ENCODE data around the gene TMEM40.
"Not testable (repeated sequence)": the region's sequence is repeated elsewhere in the genome, so short reads cannot be mapped to it uniquely, and the experiment has no call there.

Gene TMEM40

DNA sequence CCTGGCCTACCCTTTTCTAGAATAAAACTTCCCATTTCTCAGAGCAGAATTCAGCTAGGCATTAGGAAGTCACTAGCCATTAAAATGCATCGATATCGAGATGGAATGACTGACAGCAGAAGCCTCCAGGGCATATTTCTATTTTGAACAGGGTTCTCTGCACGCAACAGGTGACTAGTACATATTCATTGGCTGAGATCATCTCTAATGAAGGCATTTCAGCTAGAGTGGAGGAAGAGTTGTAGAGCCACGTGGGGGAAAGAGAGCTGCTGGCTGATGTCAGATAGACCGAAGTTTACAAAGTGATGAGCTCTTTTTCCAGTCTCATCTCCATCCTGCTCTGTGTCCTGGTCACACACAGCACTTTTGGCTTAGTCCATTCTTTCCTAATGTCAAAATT lies 7.5 kb downstream of the TMEM40 start:
- no peak for DNase-seq (ENCODE audit: low spot score)

DNA sequence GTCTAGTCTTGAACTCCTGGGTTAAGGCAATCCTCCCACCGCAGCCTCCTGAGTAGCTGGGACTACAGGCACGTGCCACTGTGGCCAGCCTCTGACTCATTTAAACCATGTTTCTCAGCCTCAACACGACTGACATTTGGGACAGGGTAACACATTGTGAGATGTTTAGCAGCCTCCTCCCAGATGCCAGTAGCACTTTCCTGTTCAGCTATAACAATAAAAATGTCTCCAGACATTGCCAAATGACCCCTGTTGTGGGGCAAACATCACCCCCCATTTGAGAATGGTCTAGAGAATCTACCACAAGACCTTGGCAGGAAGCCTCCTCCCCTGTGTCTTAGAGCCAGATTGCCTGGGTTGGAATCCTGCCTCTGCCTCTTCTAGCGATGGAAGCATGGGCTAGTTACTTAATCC lies 8.4 kb downstream of the TMEM40 start:
- no peak for DNase-seq (ENCODE audit: low spot score)

DNA sequence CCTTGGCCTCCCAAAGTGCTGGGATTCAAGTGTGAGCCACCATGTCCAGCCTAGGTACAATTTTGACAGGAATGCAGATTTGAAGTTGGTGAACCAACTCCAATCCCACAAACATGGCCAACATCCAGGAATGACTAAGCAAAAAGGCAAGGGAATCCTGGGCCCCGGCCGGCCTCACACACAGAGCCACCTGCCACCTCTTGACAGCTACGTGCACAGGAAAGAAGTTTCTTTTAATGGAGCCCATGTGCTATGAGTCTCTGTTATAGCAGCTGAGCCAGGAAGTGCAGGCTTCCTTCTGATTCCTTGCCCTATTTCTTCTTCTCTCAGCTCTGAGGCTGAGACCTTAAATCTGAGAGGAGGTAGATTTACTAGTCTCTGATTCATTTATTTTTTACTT lies 8.8 kb downstream of the TMEM40 start:
- no peak for DNase-seq (ENCODE audit: low spot score)

DNA sequence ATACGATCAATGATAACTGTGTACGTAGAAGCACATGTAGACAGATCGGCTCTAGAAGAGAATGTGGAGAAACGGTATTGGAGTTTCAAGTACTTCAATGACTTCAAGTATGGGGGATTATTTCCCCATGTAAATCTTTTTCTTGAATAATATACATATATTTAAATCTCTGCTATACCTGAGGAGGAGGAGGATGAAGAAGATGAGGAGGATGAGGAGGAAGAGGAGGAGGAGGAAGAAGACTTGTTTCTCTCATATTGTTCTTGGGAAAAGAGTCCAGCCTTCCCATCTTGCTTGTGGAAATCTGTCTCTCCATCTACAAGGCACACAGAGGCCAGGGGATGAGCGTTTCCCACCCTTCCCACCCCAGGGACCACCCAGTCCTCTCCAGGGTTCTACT lies 10.6 kb downstream of the TMEM40 start:
- no peak for DNase-seq (ENCODE audit: low spot score)

DNA sequence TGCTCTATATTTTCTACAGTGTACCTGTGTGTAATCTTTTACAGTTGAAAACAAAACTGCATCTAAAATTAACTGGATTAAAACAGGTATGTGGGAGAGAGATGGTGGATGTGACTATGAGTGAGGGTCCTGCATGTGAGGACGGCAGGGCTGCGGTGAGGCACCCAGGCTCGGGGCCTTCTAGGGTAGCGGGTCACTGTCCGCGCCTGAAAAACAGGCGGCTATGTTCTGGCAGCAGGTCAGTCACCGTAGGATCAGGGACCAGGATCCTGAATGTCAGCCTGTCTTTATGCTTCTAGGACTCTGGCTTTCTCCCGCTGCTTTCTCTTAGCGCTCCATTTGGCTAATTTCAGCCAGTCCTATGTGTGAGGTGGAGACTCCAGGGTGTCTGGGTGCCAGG lies 12.6 kb downstream of the TMEM40 start:
- DNase-seq (ENCODE audit: low spot score) = no peak

DNA sequence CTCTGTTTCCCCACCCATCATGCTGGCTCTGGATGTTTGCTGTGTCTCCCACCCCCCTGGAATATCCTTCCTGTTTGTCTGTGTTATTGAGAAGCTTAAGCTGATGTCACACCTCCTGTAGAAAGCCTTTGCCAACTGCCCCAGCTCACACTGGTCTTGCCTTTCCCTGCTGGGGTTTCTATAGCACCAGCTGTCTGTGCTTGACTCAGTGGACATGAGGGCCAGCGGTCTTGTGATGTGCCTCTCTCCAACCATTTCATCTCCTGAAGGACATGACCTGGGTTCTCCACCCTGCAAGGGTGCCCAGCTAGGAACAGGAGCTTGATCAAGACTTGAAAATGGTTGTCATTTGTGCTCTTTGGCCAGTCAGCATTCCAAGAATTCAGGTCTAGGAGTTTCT lies 14.7 kb downstream of the TMEM40 start:
- no peak for DNase-seq (ENCODE audit: low spot score)

DNA sequence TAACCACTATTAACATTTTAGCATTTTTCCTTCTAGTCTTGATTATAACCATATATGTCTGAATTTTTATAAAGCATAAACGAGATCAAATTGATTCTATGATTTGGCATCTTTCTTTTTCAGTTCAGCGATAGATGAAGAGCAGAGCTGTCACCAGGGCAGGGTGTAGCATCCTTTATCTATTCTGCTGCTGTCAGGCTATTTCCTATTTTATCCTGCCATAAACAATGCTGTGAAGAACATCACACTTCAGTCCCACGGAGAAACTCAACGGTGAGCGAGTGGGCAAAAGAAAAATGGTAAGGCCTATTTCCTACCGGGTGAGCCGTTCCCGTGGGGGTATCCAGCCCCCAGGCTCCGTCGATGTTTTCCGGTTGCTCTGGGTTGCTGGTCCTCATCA lies 15.5 kb downstream of the TMEM40 start:
- no peak for DNase-seq (ENCODE audit: low spot score)

DNA sequence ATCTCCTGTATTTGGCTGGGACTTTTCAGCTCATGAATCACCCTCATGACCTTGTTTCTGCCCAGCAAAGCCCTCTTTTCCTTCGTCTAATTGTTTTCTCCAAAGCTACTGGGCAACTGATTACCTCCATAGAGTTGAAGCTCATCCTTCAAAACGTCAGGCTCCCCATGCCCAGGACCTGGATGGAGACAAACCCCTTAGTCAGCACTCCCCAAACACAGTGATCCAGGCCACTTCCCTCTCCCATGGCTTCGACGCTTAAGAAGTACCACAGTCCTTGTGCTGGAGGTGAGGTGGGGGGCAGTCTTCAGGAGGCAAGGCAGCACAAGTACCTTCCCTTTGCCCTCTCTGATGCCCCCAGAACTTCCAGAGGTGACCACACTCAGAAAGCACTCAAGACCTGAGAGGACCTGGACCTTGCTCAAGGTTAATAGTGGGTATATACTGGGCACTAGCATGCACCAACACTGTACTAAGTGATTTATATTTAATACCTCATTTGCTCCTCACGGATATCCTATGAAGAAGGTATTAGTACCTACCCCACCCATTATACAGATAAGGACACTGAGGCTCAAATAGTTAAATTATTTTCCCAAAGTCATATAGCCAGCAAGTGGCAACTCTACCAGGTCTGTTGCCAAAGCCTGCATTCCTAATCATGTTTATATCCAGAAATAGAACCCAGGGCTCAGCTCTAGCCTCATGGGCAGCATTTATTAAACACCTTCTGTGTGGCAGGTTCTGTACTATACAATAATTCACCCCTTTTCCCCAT lies 16.5 kb downstream of the TMEM40 start:
- no peak for DNase-seq (ENCODE audit: low spot score)

DNA sequence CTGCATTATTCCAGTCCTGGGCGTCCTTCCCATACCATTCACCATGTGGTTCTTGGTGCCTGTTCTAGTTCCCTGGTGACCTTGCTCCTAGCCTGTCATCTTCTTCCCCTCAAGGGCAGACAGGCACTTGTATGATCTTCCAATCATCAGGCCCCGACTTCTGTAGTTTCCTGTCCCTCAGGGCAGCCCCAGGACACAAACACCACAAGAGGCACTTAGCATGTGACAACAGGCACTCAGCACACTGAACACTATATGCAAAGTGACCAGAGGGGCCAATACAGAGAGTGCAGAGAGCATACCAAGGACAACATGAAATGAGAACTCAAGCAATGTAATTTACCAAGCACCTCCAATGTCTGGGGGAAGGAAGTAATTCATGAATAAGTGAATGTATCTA lies 17.9 kb downstream of the TMEM40 start:
- DNase-seq (ENCODE audit: low spot score) = no peak

DNA sequence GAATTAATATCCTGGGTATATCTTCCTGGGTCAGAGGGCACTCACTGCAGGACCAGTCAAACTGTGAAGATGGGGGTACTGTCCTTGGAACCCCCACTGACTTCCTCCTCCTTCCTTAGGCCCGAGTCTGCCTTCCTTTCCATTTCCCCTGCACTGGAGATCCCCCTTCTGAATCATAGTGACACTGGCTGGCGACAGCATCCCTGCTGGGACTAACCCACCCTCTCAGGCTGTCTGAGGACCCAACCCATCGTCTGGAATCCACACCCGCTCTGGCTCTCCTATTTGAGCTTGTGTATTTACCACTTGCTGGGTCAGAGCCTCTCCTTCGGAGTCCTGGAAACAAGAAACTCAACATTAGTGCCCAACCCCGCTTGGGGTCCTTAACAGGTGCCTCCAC lies 21.2 kb downstream of the TMEM40 start:
- DNase-seq (ENCODE audit: low spot score) = no peak

DNA sequence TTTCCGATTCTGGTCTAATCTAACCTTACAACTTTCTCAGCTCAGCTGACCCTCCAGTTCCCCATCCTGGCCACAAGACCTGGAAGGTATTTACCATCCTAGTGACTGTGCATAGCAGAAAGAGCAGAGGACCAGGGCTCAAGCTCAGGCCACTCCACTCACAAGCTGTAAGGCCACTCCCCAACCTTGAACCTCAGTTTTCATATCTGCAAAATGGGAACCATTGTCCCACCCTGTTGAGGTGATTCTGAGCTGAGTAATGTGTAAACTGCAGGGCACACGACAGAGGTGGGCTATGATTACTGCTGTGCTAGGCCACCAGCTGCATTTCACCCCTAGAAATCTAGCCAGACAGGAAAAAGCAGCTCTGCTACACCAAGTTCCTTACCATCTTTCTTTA lies 21.7 kb downstream of the TMEM40 start:
- DNase-seq (ENCODE audit: low spot score) = no peak

DNA sequence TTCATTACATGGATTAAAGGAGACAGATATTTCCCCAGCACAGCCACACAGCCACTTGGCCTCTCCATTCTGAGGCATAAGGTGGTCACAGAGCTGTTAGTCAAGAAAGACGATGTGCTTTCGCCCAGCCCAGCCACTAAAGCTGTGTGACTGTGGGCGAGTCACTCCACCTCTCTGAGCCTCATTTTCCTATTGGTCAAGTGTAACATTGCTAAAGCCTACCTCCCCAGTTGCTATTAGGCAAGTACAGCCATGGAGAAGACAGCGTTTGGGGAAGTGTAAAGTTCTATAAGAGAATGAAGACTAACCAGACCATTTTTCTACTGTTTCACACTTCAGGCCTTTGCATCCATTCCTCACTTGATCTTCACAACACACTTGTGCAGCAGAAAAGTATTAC lies 24.1 kb downstream of the TMEM40 start:
- no peak for DNase-seq (ENCODE audit: low spot score)

DNA sequence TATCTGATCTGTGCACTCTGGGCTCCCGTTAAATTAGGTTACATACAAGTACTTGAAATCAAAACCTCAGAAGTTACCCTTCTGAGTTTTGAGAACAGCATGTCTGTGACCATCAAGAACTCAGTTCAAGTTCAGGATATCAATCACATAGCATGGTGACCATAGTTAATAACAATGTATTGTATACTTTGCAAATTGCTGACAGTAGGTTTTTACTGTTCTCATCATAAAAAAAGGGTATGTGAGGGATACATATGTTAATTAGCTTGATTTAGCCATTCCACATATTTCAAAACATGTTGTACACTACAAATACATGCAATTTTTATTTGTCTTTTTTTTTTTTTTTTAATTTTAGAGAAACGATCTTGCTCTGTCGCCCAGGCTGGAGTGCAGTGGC lies 25.5 kb downstream of the TMEM40 start:
- no peak for DNase-seq (ENCODE audit: low spot score)

DNA sequence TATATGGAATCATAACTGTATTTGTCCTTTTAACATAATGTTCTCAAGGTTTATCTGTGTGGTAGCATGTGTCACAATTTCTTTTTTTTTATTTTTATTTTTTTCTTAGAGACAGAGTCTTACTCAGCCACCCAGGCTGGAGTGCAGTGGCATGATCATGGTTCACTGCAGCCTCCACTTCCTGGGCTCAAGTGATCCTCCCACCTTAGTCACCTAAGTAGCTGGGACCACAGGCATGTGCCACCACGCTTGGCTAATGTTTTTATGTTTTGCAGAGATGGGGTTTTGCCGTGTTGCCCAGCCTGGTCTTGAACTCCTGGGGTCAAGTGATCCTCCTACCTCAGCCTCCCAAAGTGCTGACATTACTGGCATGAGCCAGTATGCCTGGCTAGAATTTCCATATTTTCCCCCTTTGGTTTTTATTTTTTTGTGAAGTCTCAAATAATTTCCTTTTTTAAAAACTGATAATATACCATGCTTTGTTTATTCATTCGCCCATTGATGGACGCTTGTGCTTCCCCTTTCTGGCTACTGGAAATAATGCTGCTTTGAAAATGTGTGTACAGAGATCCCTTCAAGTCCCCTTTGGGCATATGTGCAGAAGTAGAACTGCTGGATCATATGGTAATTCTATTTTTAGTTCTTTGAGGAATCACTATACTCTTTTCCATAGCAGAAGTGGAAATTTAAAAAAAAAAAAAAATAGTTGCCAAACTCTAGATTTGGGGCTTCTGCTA lies 28.4 kb downstream of the TMEM40 start:
- DNase-seq (ENCODE audit: low spot score) = no peak

DNA sequence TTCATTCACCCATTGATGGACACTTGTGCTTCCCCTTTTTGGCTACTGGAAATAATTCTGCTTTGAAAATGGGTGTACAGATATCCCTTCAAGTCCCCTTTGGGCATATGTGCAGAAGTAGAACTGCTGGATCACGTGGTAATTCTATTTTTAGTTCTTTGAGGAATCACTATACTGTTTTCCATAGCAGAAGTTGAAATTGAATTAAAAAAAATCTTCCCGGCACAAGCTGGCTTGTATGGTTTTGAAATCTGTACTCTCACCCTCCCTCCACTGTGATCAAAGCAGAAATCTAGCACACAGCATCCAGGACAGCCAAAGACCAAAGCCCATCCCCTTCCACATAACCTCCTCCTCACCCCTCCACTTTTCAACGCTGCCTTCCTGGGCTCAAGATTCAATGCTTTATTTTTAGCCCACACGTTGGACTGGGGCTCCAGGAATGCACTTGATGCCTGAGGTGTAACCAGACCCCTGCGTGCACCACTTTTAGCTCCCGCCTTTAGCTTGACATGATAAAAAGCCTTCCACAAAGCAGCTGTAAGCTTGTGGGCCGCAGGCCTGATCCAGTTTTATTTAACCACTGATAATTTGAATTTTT lies 29.9 kb downstream of the TMEM40 start:
- no peak for DNase-seq (ENCODE audit: low spot score)

DNA sequence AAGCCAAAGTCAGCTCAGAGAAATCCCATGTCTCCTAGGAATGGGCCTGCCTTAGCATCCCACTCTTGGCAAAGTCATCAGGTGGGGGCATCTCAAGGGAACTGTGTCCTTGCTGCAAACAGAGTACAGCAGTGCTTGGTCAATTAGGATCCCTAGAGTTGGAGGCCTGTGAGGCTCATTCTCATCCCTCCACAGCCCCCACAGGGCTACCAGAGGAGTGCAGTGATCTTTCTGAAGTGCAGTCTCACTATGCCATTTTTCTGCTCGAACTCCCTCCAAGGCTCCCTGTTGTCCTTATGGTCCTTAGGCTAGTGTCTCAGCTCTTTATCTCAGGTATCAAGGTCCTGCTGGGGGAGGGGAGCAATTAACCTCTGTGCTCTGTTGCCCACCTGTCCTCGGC lies 31.1 kb downstream of the TMEM40 start:
- DNase-seq (ENCODE audit: low spot score) = no peak

DNA sequence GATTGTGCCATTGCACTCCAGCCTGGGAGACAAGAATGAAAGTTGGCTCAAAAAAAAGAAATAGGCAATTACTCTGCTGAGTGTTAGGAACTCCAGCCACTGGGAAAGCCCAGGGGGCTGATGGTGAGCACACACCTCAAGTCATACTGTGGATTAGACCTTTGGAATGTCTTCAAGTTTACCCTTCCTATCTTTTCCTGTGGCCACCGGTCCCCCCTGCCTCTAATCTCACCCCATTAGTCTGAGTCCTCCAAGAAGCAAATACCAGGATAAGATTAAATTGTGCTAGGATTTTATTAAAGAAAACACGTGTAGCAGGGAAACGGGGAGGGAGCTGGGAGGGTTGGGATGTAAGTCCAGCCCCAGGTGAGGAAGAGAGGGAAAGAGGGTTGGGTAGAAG lies 31.6 kb downstream of the TMEM40 start:
- no peak for DNase-seq (ENCODE audit: low spot score)

DNA sequence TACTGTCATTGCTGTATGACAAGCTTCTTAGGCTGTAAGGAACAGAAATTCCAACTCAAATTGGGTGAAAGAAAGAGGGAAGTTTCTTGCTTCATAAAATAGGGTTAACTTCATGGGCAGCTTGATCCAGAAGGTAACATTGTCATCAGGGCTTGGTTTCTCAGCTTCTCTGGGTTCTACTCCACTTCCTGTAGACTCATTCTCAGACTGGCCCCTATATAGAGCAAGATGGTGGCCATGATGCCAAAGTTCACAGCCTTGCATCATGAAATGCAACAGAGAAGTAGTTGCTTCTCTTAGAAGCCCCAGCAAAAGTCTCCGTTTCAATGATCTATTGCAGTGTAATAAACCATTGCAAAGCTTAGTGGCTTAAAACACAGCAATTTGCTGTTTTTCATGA lies 33.6 kb downstream of the TMEM40 start:
- DNase-seq (ENCODE audit: low spot score) = no peak

DNA sequence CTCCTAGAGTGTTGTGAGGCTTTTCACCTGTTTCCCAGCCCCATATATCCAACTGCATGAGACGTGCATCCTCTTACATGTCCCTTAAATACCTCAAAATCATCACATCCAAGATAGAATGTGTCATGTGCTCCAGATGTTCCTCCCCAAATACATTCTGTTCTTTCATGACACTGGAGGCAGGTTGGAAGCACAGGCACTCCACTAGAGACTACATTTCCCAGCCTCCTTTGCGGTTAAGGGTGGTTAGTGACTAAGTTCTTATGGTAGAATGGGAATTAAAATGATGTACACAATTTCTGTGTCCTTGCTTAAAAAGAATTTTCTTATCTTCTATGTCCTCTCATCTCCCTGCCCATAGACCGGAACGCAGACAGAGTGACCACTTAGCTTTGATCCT lies 34.3 kb downstream of the TMEM40 start:
- DNase-seq (ENCODE audit: low spot score) = no peak

DNA sequence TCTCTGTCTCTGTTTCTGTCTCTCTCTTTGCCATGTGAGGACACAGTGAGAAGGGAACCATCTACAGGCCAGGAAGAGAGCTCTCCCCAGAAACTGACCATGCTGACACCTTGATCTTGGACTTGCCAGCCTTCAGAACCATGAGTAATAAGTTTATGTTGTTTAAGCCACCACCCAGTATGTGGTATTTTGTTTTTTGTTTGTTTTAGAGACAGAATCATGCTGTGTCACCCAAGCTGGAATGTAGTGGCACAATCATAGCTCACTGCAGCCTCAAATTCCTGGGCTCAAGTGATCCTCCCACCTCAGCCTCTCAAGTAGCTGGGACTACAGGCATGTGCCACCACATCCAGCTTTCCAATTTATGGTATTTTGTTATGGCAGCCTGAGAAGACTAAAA lies 35.7 kb downstream of the TMEM40 start:
- not testable (repeated sequence) for DNase-seq (ENCODE audit: low spot score)

DNA sequence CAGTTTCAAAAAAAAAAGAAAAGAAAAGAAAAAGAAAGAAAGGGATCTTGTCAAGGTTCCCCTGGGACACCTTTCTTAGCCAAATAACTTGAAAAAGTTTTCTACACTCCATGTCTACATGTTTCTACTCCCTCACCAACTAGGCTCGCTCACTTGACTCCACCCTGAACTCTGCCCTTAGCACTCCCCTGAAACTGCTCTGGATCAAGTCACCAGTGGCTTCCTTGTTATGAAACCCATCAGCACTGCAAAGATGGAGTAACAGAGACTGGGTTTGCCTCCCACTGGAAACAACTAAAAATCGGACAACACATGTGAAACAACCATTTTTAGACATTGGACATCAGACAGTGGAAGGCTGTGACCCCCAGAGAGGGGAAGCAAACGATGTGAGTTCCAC lies 36.8 kb downstream of the TMEM40 start:
- DNase-seq (ENCODE audit: low spot score) = no peak

DNA sequence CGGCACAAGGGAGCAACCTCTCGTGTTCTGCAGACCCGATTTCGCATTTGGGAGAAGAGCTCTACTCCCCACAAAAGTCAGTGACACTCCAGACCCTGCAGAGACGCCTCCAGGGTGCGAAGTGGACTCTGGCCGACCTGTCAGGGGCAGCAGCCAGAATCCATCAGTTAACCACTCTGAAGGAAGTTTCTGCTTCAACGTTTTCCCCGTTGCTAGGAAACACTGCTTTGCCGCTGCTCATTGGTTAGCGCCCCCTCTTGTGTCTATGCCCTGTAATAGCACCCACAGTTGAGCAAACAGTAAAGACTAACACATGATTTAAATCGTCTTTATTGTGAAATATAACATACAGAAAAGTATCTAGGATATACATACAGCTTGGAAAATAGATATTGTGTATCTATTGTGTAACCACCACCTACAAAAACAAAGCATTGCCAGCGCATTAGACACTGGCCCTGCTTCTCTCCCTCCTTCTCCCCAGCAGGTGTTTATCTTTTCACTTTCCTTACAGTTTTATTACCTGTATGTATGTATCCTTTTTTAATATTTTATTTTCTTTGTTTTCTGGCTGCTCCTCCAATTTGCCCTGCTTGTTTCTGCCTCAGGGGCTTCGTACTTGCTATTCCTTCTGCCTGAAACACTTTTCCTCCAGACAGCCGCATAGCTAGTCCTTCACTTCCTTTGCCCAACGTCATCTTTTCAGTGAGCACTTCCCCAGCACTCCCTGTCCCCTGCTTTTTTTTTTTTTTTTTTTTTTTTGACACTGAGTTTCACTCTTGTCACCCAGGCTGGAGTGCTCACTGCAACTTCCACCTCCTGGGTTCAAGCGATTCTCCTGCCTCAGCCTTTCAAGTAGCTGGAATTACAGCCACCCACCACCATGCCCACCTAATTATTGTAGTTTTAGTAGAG lies 38.8 kb downstream of the TMEM40 start:
- DNase-seq (ENCODE audit: low spot score) = peak; percentile 55
